ENCODE results near the gene EHBP1. TPM values are rescaled to one million over a fixed set of nuclear protein-coding genes. Genes with fewer than 3 reads are reported as not detected.

Gene EHBP1
- total RNA-seq, 1 donor from 2014 or later: 63.4 TPM

DNA sequence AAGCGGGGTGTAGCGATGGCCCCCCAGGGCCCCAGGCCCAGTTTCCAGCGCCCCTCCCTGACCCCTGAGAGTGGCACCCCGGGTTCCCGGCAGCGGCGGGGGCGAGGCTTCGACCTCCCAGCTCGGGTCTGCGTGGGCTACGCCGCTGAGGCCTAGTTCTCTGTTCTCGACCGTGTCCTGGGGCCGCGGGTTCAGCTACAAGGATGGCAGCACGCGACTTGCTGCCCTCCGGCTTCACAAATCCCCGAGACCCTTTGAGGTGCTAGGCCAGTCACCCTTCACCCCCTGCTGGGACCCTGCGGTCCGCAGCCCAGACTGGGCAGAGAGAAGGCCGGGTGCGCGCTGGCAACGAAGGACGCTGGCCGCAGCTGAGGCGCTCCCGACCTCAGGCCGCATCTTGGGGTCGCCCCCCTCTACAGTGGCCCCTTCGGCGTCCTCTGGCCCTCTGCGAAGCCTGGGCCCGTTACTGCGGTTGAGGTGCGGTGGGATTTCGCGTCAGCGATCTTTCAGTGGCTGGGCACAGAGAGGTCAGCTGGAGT, 346.4 kb downstream of the EHBP1 start:
- Mint-ChIP-seq H3K27ac (ENCODE audit: unreplicated experiment) (no peak overlapping the region), H3K9me3 (ENCODE audit: unreplicated experiment) (peaks cover 23% of the 10 kb centered on the region), H3K36me3 (ENCODE audit: unreplicated experiment) (no peaks in the 10 kb centered on the region), H3K27me3 (ENCODE audit: unreplicated experiment) (peaks cover 49% of the 10 kb centered on the region), H3K4me3 (ENCODE audit: unreplicated experiment) (no peak overlapping the region), H3K4me1 (ENCODE audit: low read depth, unreplicated experiment) (peaks cover 5% of the 10 kb centered on the region)
- TF ChIP-seq CTCF (IDR thresholded peaks at IDR 0.05; ENCODE audit: partially characterized antibody, unreplicated experiment): no peak
- peak; percentile 20 for DNase-seq

DNA sequence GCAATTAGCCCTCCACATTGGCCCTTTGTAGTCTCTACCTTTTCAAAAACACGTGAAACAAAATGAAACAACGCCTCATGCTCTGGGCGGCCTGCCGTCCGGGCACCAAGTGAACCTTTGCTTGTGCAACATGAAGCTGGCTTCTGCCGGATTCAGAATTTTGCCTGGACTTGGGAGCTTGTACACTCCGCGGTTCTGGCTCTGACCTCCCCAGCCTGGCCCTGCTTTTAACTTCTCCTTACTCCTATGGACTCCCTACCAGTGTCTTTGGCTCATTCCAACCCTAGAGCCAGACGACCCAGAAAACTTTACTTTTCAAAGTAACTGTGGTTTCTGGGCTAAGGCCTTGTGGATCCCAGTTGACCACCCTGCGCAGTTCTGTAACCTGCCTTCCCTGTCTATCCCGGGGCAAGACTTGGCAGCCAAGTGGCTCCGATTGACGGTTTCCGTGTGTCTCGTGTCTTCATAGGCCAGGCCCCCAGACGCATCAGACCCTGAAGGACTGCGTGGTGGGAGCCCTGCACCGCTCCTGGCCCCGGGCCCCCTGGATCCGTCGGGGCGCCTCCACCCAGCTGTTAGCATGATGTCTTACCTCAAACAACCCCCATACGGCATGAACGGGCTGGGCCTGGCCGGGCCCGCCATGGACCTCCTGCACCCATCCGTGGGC, 347.0 kb downstream of the EHBP1 start:
- peaks cover 49% of the 10 kb centered on the region for H3K27me3 Mint-ChIP-seq (ENCODE audit: unreplicated experiment)
- peaks cover 19% of the 10 kb centered on the region for H3K9me3 Mint-ChIP-seq (ENCODE audit: unreplicated experiment)
- H3K36me3 Mint-ChIP-seq (ENCODE audit: unreplicated experiment): no peaks in the 10 kb centered on the region
- H3K4me3 Mint-ChIP-seq (ENCODE audit: unreplicated experiment): no peak overlapping the region
- DNase-seq: no peak
- peaks cover 7% of the 10 kb centered on the region for H3K4me1 Mint-ChIP-seq (ENCODE audit: low read depth, unreplicated experiment)
- no peak for TF ChIP-seq CTCF (IDR thresholded peaks at IDR 0.05; ENCODE audit: partially characterized antibody, unreplicated experiment)
- no peak overlapping the region for H3K27ac Mint-ChIP-seq (ENCODE audit: unreplicated experiment)

DNA sequence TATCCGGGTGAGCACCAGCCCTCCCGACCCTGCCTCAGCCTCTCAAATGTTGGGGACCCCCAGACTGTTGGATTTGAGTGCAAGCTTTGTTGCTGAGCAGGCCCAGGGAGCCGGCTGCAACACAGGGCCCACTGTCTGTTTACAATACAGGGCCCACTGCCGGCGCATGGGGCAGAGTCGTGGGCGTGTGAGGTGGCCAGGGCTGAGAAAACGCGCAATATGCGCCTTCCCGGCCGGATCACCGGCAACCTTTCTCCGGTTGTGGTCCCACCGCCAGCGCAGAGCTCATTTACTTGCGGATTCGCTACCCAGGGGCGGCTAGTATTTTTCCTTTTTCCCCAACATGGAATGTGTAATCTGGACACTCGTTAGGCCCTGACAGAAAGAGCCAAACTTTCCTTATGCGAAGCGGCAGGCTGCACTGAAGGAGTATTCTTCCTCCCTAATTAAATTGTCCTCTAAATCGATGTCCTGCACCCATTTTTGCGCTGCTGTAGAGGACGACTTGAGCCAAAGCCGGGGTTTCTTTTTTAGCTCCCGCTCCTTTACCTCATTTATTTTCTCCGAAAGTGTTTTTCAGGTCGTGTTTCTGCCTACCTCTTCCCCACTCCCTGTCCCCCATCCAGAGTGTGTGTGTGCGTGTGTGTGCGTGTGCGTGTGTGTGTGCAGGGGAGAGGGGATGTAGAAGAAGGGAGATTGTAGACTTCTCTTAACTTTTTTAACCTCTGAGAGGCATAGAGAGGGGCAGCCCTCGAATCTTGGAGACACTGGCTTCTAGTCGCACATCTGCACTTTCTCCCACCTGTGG, 347.8 kb downstream of the EHBP1 start:
- Mint-ChIP-seq H3K27ac (ENCODE audit: unreplicated experiment) (no peak overlapping the region), H3K4me1 (ENCODE audit: low read depth, unreplicated experiment) (peaks cover 13% of the 10 kb centered on the region), H3K36me3 (ENCODE audit: unreplicated experiment) (no peaks in the 10 kb centered on the region), H3K9me3 (ENCODE audit: unreplicated experiment) (peaks cover 21% of the 10 kb centered on the region), H3K4me3 (ENCODE audit: unreplicated experiment) (no peak overlapping the region), H3K27me3 (ENCODE audit: unreplicated experiment) (peaks cover 53% of the 10 kb centered on the region)
- peak; percentile 39 for DNase-seq
- TF ChIP-seq CTCF (IDR thresholded peaks at IDR 0.05; ENCODE audit: partially characterized antibody, unreplicated experiment): no peak

GRCh38 chr2:63053889-63054602, 348.5 kb downstream of the EHBP1 start:
- Mint-ChIP-seq H3K36me3 (ENCODE audit: unreplicated experiment) (no peaks in the 10 kb centered on the region), H3K27ac (ENCODE audit: unreplicated experiment) (no peak overlapping the region), H3K4me1 (ENCODE audit: low read depth, unreplicated experiment) (peaks cover 18% of the 10 kb centered on the region), H3K4me3 (ENCODE audit: unreplicated experiment) (no peak overlapping the region), H3K9me3 (ENCODE audit: unreplicated experiment) (peaks cover 22% of the 10 kb centered on the region), H3K27me3 (ENCODE audit: unreplicated experiment) (peaks cover 55% of the 10 kb centered on the region)
- TF ChIP-seq CTCF (IDR thresholded peaks at IDR 0.05; ENCODE audit: partially characterized antibody, unreplicated experiment): peak; percentile 34
- DNase-seq: peak; percentile 55

Measured in glutamatergic neuron (in vitro differentiated cells).